ENCODE results near the gene CAMKK1.
"Not testable (repeated sequence)": the region's sequence is repeated elsewhere in the genome, so short reads cannot be mapped to it uniquely, and the experiment has no call there.

Gene CAMKK1

DNA sequence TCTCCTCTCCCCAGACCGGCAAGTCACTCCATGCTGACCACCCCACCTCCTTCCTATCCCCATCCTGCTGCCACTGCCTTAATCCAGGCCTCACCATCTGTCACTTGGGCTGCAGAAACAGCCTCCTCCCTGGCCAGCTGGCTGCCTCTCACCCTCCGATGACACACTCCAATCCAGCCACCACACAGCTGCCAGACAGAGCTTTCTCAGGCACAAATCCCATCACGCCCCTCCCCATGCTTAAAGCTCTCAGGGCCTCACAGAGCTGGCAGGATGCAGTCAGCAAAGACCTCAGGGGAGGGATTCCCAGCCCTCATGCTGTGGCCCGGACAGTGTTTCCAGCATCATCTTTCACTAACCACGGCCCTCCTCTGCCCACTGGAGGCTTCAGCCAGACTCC, 13.7 kb downstream of the CAMKK1 start:
- no peak for DNase-seq (ENCODE audit: low spot score)

DNA sequence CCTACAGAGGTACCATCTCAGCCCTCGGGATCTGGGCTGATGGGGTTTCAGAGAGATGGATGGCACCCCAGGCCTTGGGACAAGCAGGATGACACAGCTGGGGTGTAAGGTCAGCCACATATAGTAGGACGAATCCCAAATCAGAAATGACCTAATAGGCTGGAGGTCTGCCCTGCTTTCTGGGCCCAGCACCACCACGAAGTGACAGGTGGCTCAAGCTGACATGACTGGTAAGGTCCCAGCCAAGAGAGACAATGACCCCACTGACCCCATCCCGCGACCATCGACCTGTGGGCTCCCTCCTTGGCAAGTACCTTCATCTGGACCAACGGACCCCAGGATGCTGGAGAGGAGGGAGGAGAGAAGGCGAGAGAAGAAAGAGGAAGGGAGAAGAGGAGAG, 15.6 kb downstream of the CAMKK1 start:
- no peak for DNase-seq (ENCODE audit: low spot score)

DNA sequence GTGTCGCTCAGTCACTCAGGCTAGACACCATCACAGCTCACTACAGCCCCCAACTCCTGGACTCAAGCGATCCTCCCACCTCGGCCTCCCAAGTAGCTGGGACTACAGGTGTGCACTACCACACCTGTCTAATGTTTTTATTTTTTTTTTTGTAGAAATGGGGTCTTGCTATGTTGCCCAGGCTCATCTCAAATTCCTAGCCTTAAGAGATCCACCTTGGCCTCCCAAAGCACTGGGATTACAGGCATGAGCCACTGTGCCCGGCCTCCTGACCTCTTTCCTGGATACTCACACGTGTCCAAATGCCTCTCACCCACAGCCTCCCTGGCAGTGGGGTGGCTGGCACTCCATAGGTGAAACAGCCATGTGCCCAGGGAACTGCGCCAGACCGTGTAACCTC, 17.5 kb downstream of the CAMKK1 start:
- DNase-seq (ENCODE audit: low spot score), result no peak

DNA sequence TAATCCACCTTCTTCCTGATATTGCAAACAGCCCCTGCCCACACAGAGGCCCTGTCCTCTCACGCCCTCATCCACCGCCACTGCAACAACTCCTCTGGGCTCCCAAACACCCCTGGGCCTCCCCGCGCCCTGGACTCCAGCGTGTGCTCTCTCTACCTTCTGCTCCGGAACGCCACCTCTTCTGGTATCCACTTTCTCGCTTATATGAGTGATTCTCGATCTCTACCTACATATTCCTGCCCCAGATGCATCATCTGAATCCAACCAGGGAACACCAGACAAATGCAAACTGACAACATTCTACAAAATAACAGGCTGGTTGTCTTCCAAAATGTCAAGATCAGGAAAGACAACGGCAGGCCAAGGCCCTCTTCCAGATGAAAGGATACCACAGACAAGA, 19.0 kb downstream of the CAMKK1 start:
- DNase-seq (ENCODE audit: low spot score), result no peak

DNA sequence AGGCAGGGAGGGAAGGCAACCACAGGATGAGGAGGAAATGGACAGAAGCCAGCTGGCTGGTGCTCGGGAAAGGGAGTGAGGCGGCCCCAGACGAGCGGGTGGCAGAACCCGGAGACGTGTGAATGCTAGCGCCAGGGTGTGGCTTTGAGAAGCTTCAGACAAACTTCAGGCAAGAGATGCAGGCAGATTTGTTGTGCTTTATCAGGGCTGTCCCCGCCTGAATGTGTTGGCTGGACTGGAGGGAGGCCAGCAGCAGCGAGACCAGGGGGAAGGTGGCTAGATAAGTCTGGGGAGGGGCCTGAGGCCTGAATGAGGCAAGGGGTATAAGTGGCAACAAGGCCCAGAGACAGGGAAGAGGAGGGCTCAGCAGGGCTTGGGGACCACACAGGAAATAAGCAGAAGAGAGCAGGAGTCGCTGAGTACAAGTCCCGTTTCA, 22.0 kb downstream of the CAMKK1 start:
- DNase-seq (ENCODE audit: low spot score), result no peak

DNA sequence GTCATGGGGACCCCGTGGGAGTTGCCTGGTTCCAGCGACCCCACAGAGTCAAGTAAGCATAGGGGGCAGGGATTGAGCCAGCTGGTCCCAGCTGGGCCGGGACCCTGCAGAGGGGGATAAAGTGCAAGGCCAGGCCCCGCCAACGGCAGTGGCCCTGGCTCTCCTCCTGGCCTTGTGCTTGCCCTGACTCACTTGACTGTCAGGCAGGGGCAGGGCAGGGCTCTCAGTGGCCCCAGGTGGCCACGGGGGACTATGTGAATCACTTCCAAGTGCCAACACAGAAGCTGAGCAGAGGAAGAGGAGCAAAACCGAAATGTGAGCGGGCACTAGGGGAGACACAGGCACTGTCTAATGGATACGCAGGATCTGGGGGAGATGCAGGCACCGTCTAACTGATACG, 25.2 kb downstream of the CAMKK1 start:
- no peak for DNase-seq (ENCODE audit: low spot score)

DNA sequence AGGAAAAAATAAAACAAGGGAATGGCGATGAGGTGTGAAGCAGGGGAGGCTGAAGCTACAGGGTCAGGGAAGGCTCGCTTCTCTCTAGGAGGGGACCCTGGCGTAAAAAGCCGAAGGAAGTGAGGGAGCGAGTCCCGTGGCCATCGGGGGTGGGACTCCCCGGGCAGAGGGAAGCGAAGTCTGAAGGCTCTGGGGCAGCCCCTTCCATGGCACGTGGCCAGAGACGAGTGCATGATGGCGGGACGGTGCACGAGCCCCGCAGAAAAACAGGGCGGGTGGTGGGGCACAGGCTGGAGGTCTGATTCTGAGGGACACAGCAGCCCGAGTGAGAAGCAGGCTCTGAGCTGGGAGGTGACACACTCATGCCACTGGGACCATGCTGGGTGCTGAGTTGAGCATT, 25.7 kb downstream of the CAMKK1 start:
- no peak for DNase-seq (ENCODE audit: low spot score)

DNA sequence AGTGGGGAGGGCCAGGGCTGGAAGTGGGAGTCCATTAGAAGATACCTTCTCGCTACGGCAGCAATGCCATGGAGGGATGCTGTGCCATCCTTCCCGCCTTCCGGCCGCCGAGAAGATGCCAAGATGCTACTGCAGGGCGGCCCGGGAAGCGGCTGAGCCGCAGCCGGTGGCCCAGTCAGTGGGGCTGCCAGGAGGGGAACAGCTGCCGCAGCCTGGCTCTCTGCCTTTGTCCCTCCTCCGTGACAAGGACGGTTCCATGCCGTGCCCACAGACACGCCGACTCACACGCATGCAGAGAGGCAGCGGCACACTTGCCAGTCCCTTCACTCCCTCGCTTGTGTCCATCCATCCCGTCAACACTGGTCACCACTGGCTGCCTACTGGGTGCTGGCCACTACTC, 26.6 kb downstream of the CAMKK1 start:
- DNase-seq (ENCODE audit: low spot score), result no peak

DNA sequence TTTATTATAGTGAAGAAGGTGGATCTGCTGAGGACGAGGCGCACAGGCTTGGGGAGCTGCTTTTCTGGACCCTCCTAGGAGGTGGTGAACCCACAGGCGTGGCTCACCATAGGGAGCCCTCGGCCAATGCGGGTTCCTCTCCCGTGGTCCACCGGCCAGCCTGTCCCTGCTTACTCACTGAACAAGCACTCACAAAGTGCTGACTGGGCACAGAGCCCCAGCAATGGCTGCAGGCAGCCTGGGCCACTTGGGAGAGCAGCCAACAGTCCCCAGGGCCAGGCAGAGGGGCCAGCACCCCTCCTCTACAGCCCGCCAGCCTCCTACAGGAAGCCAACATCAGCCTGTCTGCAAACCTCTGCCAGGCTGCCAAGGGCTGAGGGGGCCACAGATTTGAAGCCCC, 27.7 kb downstream of the CAMKK1 start:
- no peak for DNase-seq (ENCODE audit: low spot score)

DNA sequence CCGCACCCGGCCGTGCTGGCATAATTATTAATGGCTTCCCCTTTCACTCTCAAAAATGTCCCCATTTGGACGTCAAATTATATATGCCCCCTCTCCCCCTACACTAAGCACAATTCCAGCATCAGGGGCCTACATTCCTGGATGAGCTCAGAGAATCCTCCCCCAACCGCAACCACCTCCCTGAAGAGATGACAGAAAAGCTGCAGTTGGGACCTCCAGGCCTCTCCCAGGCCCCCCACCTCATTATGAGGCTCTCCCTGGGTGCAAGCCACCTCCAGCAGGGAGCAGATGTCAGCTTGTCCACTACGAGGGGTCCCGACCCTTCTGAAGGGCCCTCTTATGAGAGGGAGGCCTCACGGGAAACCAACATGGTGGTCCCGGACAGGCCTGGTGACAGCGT, 28.3 kb downstream of the CAMKK1 start:
- no peak for DNase-seq (ENCODE audit: low spot score)

DNA sequence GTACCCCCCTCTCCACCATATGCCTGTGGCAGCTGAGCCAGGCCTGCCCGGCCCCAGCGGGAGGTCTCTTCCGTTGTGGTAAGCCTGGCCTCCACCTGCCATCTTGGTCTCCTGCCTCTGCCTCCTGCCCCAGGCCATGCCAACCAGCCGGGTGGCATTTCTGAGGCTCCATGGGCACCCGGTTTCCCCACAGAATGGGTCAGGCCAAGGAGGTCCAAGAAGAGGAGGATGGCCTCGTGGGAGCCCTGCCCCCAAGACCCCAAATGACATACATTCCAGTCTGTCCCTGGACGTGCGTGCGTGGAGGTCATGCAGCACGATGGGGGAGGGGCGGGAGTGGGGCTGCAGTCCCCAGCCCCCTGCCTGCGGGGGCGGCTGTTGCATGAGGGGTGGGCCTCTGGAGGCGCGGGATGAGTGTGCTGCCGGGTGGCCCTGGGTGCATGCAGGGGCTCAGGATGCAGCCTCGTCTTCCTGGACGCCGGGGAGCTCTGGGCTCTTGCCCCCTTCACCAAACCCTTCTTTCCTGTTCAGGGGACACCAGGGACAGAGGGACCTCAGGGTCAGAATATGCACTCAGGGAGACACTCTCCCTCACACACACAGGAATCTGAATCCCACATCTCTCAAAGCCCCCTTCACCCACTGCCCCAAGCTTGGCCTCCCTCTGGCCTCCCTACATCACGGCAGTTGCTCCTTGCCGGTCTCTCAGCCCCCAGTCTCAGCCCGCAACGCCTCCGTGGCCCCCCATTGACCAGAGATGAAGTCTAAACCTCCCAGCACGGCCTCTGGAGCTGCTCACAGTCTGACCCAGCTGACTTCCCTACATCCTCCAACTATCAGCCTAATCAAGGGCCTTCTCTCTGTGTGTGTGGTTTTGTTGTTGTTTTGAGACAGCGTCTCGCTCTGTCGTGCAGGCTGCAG, 30.8 kb downstream of the CAMKK1 start:
- DNase-seq (ENCODE audit: low spot score), result no peak

DNA sequence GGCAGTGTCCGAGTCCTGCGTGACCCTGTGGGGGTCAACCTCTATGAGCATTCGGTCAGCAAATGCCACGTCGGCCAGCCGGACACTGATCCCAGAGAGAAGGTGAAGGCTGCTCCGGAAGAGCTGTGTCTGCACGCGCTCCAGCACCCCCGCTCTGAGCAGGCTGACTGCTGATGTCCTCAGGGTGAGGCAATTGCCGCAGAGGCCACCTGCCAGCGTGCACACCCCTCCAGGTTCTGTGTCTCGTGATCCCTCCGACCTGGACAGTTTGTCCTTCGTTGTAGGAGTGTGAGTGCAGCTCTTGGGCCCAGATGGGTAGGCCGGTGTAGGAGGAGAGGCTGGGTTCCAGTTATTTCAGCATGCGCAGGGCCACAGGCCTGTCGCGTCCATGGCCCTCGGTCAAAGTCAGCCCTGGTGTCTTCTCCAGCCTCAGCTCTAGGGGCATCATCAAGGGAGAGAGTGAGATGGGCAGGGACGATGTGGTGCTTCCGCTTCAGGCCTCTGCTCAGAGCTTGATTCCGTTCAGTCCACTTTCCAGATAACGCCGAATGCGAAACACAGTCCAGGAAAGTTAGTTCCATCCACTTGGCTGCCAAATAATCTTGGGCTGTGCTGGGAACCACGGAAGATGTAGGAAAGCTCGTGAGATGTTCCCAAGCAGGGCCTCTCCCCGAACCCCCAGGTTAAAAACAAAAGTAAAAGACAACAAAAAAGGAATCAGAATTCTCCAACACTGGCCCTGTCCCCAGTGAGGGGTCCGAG, 31.7 kb downstream of the CAMKK1 start:
- no peak for DNase-seq (ENCODE audit: low spot score)

DNA sequence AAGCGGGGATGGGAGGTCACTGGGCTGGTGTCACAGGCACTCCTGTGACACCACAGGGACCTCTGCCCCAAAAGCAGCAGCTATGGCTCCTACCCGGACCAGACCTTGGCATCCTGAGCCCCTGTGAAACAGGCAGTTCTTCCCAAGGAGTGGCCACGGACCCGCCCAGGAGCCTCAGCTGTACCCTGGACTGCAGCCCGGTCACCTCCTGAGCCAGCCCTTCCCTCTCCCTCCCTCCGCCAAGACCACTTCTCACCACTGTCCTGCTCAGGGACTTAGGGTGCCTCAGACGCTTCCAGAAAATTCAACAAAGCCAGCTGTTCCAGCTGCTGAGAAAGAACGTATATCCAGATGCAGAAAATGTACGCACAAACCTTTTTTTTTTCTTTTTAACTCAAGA, 32.9 kb downstream of the CAMKK1 start:
- no peak for DNase-seq (ENCODE audit: low spot score)

DNA sequence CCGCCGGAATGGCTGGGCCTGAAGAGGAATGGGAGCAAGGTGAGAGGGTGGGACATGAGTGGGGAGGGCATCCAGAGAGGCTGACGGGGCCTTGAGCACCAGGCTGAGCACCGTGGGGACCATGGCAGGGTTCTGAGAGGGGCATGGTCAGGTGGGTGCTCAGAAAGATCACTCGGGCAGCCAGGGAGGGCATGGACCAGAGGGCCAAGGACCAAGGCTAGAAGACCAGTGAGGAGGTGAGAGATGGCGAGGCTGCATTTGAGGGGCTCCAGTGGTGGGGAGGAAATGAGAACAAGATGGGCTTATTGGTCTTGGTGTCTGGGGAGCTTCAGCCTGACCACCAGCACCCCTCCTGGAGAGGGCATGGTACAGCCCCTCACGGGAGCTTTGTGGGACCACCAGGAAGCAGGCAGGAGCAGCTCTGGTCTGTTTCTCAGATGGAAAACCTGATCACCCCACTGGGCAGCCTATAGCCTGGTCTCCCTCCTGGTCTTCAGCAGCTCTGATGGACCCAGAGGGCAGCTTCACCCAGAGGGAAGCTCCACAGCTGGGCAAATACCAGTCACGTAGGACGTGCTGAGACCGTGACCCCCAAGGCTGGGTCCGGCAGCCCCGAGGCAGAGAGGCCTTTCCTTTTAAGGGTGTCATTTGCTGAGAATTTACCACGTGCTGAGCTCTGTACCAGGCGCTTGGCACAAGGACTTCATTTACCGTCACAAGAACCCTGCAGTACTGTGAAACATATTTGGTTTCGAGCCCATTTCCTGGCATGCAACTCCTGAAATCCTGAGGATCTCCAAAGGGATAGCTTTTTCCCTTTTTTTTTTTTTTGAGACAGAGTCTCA, 35.4 kb downstream of the CAMKK1 start:
- DNase-seq (ENCODE audit: low spot score), result no peak

DNA sequence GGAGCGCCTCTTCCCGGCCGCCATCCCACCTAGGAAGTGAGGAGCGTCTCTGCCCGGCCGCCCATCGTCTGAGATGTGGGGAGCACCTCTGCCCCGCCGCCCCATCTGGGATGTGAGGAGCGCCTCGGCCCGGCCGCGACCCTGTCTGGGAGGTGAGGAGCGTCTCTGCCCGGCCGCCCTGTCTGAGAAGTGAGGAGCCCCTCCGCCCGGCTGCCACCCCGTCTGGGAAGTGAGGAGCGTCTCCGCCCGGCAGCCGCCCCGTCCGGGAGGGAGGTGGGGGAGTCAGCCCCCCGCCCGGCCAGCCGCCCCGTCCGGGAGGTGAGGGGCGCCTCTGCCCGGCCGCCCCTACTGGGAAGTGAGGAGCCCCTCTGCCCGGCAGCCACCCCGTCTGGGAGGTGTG, 38.6 kb downstream of the CAMKK1 start:
- DNase-seq (ENCODE audit: low spot score), result not testable (repeated sequence)

DNA sequence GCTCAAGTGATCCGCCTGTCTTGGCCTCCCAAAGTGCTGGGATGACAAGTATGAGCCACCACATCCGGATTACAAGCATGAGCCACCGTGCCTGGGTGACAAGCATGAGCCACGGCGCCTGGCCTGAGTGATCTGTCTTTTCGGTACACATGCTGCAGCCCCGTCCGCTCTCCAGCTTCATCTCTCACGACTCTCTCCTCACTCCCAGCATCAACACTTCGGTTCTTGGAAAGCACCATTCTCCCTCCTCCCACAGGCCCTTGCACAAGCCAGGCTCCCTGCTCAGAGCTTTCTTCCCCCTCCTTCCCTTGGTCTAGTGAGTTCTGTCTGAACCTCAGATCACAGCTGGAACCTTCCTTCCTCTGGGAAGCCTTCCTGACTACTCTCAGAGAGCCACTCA, 40.3 kb downstream of the CAMKK1 start:
- DNase-seq (ENCODE audit: low spot score), result no peak

DNA sequence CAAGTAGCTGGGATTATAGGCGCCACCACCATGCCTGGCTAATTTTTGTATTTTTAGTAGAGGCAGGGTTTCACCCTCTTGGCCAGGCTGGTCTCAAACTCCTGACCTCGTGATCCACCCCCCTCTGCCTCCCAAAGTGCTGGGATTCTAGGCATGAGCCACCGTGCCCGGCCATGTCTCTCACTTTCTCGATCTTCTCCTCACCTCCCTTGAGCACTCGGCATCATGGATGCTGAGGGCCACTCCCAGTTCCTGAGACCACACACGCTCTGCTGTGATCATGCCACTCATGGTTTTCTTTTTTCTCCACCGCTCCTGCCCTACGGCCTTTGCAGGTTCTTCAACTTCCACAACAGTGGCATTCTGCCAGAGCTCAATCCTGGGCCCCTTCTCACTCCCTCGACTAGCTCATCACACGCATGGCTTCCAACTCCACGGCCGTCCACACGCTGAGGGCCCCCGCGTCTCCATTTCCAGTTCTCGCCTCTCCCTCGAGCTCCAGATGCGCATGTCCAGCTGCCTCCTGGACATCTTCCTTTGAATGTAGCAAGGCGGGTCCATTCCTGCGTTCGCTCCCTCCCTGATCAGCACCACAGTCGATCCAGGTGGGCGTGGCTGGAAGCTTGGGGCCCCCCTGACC, 41.3 kb downstream of the CAMKK1 start:
- DNase-seq (ENCODE audit: low spot score), result no peak

DNA sequence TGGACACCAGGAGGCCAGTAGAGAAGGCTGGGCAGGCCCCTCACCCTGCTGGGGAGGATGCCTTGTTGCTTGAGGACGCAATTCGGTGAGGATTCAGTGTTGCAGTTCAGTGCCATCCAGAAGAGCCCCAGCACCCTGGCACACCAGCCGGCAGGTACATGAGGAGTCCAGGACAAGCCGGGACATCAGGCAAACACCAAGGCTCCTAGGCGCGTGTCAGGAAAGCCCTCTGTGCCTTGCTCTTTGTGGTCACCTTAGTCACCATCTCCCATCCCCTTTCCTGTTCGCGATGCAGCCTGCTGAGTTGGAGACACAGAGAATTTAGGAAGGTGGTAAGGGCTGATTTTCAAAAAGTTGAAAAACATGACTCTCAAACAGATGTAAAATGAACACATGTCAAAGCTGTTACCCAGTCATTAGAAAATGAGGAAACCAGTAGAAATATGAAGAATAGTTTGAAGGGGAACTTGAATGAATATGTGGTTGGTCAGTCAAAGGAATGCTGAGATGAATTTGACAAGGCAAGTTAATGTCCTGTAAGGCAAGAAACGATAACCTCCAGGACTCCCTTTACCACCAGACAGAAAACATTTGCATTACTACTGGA, 44.5 kb downstream of the CAMKK1 start:
- DNase-seq (ENCODE audit: low spot score), result no peak

DNA sequence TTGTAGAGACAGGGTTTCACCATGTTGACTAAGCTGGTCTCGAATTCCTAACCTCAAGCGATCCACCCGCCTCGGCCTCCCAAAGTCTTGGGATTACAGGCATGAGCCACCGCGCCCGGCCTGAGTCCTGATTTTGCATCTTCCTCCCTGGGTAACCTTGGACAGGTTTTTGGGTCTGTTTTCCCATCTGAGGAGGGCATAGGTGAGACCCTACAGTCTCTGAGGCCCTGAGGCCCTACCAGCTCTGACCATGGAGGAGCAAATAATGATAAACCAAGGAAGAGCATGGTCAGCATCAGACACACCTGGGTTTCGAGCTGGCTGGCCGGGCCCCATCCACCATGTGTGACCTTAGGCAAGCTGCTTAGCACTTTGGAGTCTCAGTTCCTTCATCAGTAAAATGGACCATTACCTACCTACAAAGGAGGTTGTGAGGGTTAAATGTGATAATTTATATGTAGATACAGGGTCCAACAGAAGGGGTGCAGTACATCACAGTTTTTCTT, 45.6 kb downstream of the CAMKK1 start:
- no peak for DNase-seq (ENCODE audit: low spot score)

DNA sequence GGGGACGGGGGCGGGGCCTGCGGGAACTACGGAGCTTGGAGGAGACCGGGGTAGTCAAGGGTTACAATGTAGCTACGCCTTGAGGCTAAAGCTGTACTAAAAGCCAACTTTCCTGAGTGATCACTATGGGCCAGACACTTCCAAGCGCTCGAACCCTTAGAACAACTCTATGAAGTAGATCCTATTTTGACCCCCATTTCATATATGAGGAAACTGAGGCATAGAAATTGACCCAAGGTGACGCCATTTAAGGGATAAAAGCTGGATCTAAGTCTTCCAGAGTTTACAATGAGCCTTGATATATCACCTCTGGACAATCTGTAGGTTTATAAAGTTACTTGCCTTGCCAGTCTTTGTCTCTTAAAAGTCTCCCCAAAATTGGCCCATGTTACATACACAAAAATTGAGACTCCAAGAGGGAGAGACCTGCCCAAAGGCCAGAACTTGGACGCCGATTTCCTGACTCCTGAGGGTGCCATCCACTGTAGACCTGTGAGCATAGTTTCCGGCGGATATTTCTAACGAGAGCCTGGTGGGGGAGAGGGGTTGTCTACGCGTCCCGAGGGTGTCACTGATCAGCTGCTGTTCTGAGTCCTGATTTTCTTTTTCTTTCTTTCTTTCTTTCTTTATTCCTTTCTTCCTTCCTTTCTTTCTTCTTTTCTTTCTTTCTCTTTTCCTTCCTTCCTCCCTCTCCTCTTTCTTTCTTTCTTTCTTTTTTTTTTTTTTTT, 46.3 kb downstream of the CAMKK1 start:
- no peak for DNase-seq (ENCODE audit: low spot score)
